Astrocyte of the spinal cord (primary cell): Measurements from ENCODE around the gene IQCH.
"Not testable (repeated sequence)": the region's sequence is repeated elsewhere in the genome, so short reads cannot be mapped to it uniquely, and the experiment has no call there.

ENCODE experiments used
- DNase-seq: peaks from one replicate; pipeline ENCODE4 v3.0.0; 2011; ENCODE audit warnings: low read depth, low spot score
- H3K4me3 ChIP-seq: 2 replicates; pipeline ENCODE4 v1.5.1; 2011; ENCODE audit warnings: low read depth, mild to moderate bottlenecking, low read length, moderate library complexity
- CTCF ChIP-seq: IDR thresholded peaks from 2 replicates; pipeline ENCODE4 v1.5.1; 2012; ENCODE audit warnings: low read depth, mild to moderate bottlenecking, low read length, inconsistent platforms
- in situ Hi-C: cut with HindIII; loops from 2 replicates; pipeline ENCODE4 v1.10.0; 2017; ENCODE audit warnings: low sequenced_read_pairs

IQCH gene

DNA sequence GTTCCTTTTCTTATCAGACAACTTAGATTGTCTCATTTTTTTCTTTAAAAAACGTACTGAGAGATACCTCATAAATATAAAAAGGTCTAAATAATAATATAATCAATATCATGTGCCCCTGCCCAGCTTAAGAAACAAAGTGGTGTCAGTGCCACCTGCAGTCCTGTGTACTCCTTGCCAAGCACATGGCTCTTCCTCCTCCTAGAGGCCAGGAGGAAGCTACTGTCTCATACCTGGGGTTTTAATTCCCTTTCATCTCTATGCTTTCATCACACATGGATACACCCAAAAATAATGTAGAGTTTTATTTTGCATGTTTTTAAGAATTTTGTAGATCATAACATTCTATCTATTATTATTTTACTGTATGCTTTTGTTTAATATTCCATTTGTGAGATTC is 167.7 kb downstream of the IQCH start:
- no peak for DNase-seq
- in situ Hi-C loops, result no loop called here
- no peak overlapping the region for H3K4me3 ChIP-seq
- TF ChIP-seq CTCF, result no peak

DNA sequence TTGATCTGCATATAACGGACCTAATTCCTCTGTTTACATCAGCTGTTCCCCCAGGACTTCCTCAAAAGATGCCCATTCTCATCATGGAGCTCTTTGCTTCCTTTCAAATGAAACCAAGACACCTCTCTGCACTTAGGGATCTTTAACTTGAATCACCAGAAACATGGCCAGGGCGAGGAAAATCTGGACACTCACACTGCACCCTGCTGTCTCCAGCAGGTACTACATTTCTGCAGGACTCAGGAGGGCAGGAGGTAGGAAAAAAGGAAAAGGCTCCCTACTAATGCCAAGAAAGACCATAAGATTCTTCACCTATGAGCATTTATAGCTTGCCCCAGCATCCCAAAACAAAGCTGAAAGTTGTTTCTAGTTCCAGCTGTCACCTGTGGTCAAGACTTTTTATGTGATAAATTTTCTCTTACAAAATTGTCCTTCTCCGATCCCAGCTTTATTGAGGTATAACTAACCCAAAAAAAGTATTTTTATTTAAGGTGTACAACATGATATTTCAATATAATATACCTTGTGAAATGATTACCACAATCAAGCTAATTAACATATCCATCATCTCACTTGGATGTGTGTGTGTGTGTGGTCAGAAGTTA is 179.0 kb downstream of the IQCH start:
- DNase-seq, result peak; percentile 56
- no peak overlapping the region for H3K4me3 ChIP-seq
- in situ Hi-C loops, result no loop called here
- TF ChIP-seq CTCF, result peak; percentile 87

DNA sequence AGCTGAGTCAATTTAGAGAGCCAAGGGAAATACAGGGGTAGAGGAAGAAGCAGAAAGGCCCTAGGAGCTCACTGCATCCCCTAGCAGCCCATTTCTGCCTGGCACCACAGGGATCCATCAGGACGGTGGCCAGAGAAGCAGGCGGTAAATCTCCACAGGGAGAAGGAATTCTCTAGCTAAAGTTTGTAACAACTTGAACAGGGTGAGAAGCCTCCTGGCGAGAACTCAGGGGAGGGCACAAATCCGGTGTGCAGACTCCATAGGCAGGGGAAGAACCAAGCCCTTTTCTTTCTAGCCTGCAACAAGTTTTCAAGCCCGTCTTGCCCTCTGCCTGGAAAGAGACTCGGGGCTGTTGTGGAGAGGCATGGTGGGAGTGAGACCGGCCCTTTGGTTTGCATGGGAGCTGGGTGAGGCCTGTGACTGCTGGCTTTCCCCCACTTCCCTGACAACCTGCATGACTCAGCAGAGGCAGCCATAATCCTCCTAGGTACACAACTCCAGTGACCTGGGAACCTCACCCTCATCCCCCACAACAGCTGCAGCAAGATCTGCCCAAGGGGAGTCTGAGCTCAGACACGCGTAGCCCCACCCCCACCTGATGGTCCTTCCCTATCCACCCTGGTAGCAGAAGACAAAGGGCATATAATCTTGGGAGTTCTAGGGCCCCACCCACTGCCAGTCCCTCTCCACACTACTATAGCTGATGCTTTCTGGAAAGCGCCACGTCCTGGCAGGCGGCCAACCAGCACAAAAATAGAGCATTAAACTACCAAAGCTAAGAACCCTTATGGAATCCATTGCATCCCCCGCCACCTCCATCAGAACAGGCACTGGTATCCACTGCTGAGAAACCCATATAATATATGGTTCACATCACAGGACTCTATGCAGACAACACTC is 182.0 kb downstream of the IQCH start:
- in situ Hi-C loops, DNase-seq, H3K4me3 ChIP-seq: not testable (repeated sequence)

DNA sequence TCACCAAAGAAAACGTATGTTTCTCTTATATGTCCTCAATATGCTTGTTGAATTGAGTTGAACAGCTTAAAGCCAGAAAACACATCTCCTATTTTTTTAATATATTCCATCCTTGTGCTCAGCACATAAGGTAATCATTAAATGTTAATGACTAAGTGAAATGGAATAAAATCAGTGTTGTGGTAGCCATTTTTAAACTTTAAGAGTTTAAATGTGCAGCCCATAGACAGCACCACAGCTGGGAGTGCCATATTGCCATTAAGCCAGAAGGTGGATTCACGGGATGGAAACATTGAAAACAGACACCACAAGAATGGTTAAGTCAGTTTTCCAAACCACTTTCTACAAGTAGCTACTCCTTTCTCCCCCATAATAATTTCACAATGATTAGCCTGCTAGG is 189.5 kb downstream of the IQCH start:
- H3K4me3 ChIP-seq, result no peak overlapping the region
- no peak for TF ChIP-seq CTCF
- DNase-seq, result no peak
- in situ Hi-C loops, result no loop called here

GRCh38 chr15:67446449-67446848 is 191.9 kb downstream of the IQCH start:
- TF ChIP-seq CTCF, result no peak
- H3K4me3 ChIP-seq, result no peak overlapping the region
- no peak for DNase-seq
- in situ Hi-C loops, result no loop called here

GRCh38 chr15:67448372-67448771 is 193.8 kb downstream of the IQCH start:
- DNase-seq, in situ Hi-C loops: not testable (repeated sequence)

DNA sequence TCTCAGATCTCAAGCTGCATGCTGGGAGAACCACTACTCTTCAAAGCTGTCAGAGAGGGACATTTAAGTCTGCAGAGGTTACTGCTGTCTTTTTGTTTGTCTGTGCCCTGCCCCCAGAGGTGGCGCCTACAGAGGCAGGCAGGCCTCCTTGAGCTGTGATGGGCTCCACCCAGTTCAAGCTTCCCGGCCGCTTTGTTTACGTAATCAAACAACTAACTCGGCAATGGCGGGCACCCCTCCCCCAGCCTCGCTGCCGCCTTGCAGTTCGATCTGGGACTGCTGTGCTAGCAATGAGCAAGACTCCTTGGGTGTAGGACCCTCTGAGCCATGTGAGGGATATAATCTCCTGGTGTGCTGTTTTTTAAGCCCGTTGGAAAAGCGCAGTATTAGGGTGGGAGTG is 199.1 kb downstream of the IQCH start:
- DNase-seq, in situ Hi-C loops, H3K4me3 ChIP-seq: not testable (repeated sequence)

More at GRCh38 chr15:67448372-67448771, 193.8 kb downstream of the IQCH start:
- H3K4me3 ChIP-seq, result not testable (repeated sequence)
